SK-N-SH (cell line): ENCODE data around the gene NKX3-2. TPM values are rescaled to one million over a fixed set of nuclear protein-coding genes. Genes with fewer than 3 reads are reported as not detected.
A peak's percentile ranks its signal among the peaks of the same experiment; 100 is the strongest.

ENCODE experiments used
- CTCF ChIA-PET: fragments of 300-600, 350-600 bp; formaldehyde crosslinking; extraction: SDS; loops from one replicate; lab custom pipeline; 2021; lab: Yijun Ruan, JAX
- POLR2A ChIA-PET: fragments of 350-600 bp; sonication (Branson Sonifier 250); formaldehyde crosslinking; extraction: SDS; loops from one replicate; lab custom pipeline; 2020; ENCODE audit warnings: antibody characterized with exemption, inconsistent platforms; lab: Yijun Ruan, JAX
- DNase-seq: peaks from one replicate; pipeline ENCODE4 v3.0.0; 2012
- H2AFZ ChIP-seq: fragments of 200-600 bp; sonication (generic); 2 replicates; pipeline ENCODE4 v1.8.1; 2016; ENCODE audit warnings: antibody characterized with exemption, mild to moderate bottlenecking, low read depth
- H3F3A ChIP-seq: fragments of 200-600 bp; sonication (generic); replicated peaks from 2 replicates; pipeline ENCODE3; 2016; ENCODE audit warnings: antibody characterized with exemption, mild to moderate bottlenecking; ENCODE audit not compliant: insufficient read depth
- H3K27ac ChIP-seq, 2 experiments: fragments of 200-500 bp in 1 of 2; fragments of 200-600 bp in 1 of 2; sonication (Bioruptor generic) in 1 of 2; sonication (generic), shearing (Covaris generic) in 1 of 2; 2 replicates each; pipeline versions ENCODE4 v1.5.1 to v1.6.1; 2014 to 2016; ENCODE audit warnings: low read depth in 2 of 2, inconsistent platforms in 1 of 2, low read length in 1 of 2, mild to moderate bottlenecking in 1 of 2, mixed read lengths in 1 of 2
- H3K27me3 ChIP-seq: fragments of 200-600 bp; sonication (generic), shearing (Covaris generic); 2 replicates; pipeline ENCODE4 v1.6.1; 2016; ENCODE audit warnings: mixed run types; ENCODE audit not compliant: insufficient read depth
- H3K36me3 ChIP-seq, 2 experiments: fragments of 200-500 bp in 1 of 2; fragments of 200-600 bp in 1 of 2; sonication (Bioruptor generic) in 1 of 2; sonication (generic) in 1 of 2; replicated peaks in 1 of 2; 2 replicates each; pipeline versions ENCODE3 to v1.5.1; 2014 to 2016; ENCODE audit warnings: low read length in 1 of 2, mild to moderate bottlenecking in 1 of 2; ENCODE audit not compliant: insufficient read depth in 2 of 2, control insufficient read depth in 1 of 2
- H3K4me1 ChIP-seq, 2 experiments: fragments of 200-500 bp in 1 of 2; fragments of 200-600 bp in 1 of 2; sonication (Bioruptor generic) in 1 of 2; sonication (generic), shearing (Covaris generic) in 1 of 2; 2 replicates each; pipeline versions ENCODE4 v1.5.1 to v1.6.1; 2014 to 2016; ENCODE audit warnings: low read depth in 1 of 2, low read length in 1 of 2, mixed run types in 1 of 2; ENCODE audit not compliant: insufficient read depth in 2 of 2, control insufficient read depth in 1 of 2
- H3K4me2 ChIP-seq: fragments of 200-600 bp; sonication (generic), shearing (Covaris generic); 2 replicates; pipeline ENCODE4 v1.6.1; 2017; ENCODE audit warnings: mixed run types
- H3K4me3 ChIP-seq, 2 experiments: fragments of 200-500 bp in 1 of 2; fragments of 200-600 bp in 1 of 2; sonication (Bioruptor generic) in 1 of 2; sonication (generic), shearing (Covaris generic) in 1 of 2; 2 replicates each; pipeline versions ENCODE4 v1.5.1 to v1.8.1; 2014 to 2016; ENCODE audit warnings: low read depth in 2 of 2, inconsistent platforms in 1 of 2, low read length in 1 of 2, mild to moderate bottlenecking in 1 of 2, mixed read lengths in 1 of 2, moderate library complexity in 1 of 2
- H3K79me2 ChIP-seq: fragments of 200-600 bp; sonication (generic); 2 replicates; pipeline ENCODE4 v1.8.1; 2017; ENCODE audit warnings: mild to moderate bottlenecking; ENCODE audit not compliant: insufficient read depth
- H3K9ac ChIP-seq: fragments of 200-600 bp; sonication (generic); 2 replicates; pipeline ENCODE4 v1.6.1; 2017; ENCODE audit warnings: mixed run types
- H3K9me2 ChIP-seq: fragments of 200-600 bp; sonication (generic); 2 replicates; pipeline ENCODE4 v1.6.1; 2017; ENCODE audit warnings: mixed run types
- H3K9me3 ChIP-seq: fragments of 200-600 bp; sonication (generic); 2 replicates; pipeline ENCODE4 v1.6.1; 2017; ENCODE audit warnings: mixed run types, mild to moderate bottlenecking, moderate library complexity
- H4K20me1 ChIP-seq: fragments of 200-600 bp; sonication (generic); 2 replicates; pipeline ENCODE4 v1.6.1; 2017; ENCODE audit warnings: mild to moderate bottlenecking, mixed run types; ENCODE audit not compliant: insufficient read depth
- EP300 ChIP-seq, 2 experiments: IDR thresholded peaks; 2 replicates each; pipeline versions ENCODE4 v1.4.0 to v1.6.1; 2012; ENCODE audit warnings: borderline replicate concordance in 1 of 2, low read depth in 1 of 2, low read length in 1 of 2
- EZH2phosphoT487 ChIP-seq: fragments of 200-600 bp; sonication (generic); IDR thresholded peaks from 2 replicates; pipeline ENCODE4 v1.6.1; 2017; ENCODE audit warnings: low read depth, mixed run types, mild to moderate bottlenecking, antibody characterized with exemption, moderate library complexity, borderline replicate concordance
- FOXM1 ChIP-seq: IDR thresholded peaks from 2 replicates; pipeline ENCODE4 v1.4.0; 2012; ENCODE audit warnings: low read depth, mild to moderate bottlenecking
- GATA2 ChIP-seq: sonication (generic); formaldehyde crosslinking; IDR thresholded peaks from 2 replicates; pipeline ENCODE4 v1.5.0; 2020; ENCODE audit warnings: mild to moderate bottlenecking, missing genetic modification reagents
- MXI1 ChIP-seq: IDR thresholded peaks from 2 replicates; pipeline ENCODE4 v1.6.1; 2012; ENCODE audit warnings: mild to moderate bottlenecking, low read depth, low read length, improper control_type of control experiment
- NRF1 ChIP-seq: IDR thresholded peaks from 2 replicates; pipeline ENCODE4 v1.6.1; 2012; ENCODE audit warnings: low read depth, mild to moderate bottlenecking, low read length
- RFX5 ChIP-seq: IDR thresholded peaks from 2 replicates; pipeline ENCODE4 v1.6.1; 2012; ENCODE audit warnings: mild to moderate bottlenecking, improper control_type of control experiment, low read length
- RXRA ChIP-seq: IDR thresholded peaks from 2 replicates; pipeline ENCODE4 v1.4.0; 2012; ENCODE audit warnings: low read depth, mild to moderate bottlenecking, borderline replicate concordance
- SMC3 ChIP-seq: IDR thresholded peaks from 2 replicates; pipeline ENCODE4 v1.6.1; 2012; ENCODE audit warnings: low read depth, low read length, improper control_type of control experiment
- TAF1 ChIP-seq: IDR thresholded peaks from 2 replicates; pipeline ENCODE4 v1.6.1; 2012; ENCODE audit warnings: low read depth, mild to moderate bottlenecking, low read length, moderate library complexity, borderline replicate concordance
- TEAD4 ChIP-seq: IDR thresholded peaks from 2 replicates; pipeline ENCODE4 v1.4.0; 2012; ENCODE audit warnings: mild to moderate bottlenecking, borderline replicate concordance; ENCODE audit not compliant: insufficient read depth
- YY1 ChIP-seq: IDR thresholded peaks from 2 replicates; pipeline ENCODE4 v1.4.0; 2012; ENCODE audit warnings: low read depth, mild to moderate bottlenecking
- WGBS: methylation state at CpG from one replicate; pipeline ENCODE4 v1.1.6; 2017; ENCODE audit warnings: low lambda C conversion rate; 5-methylcytosine and 5-hydroxymethylcytosine counted together
- polyA plus RNA-seq, 3 experiments: library from polyadenylated mRNA; depleted of rRNA; stranded (reverse); fragments of >200 nt; gene quantifications; 2 replicates each; pipeline ENCODE4 v1.2.3, GENCODE V29; 2012
- TF ChIP-seq, protein P1 (sequence below): IDR thresholded peaks from 2 replicates; pipeline ENCODE4; 2012

NKX3-2 gene
- polyA plus RNA-seq, 1 of the 3 experiments (the other 2 are of a cell fraction) = 0.15 TPM

- no peaks in the 10 kb centered on the region for H3K27me3 ChIP-seq
- H3K4me1 ChIP-seq = no peaks in the 10 kb centered on the region; a peak in 1 of 4 replicates
- H3K9ac ChIP-seq = no peak overlapping the region
- no peaks in the 10 kb centered on the region for H3K9me2 ChIP-seq
- H3K9me3 ChIP-seq = no peaks in the 10 kb centered on the region
- H3K27ac ChIP-seq = peak overlapping the region in 1 of 2 experiments; percentile 40; a peak in 2 of 4 replicates
- no peaks in the 10 kb centered on the region for H4K20me1 ChIP-seq
- no peak overlapping the region for H2AFZ ChIP-seq
- no peak overlapping the region for H3K4me3 ChIP-seq
- no peak for DNase-seq
- H3F3A ChIP-seq = peaks cover 3% of the 10 kb centered on the region
- WGBS = 80% methylated on average over 5 of the region's 5 CpGs
- H3K36me3 ChIP-seq = peaks cover 86 to 88% of the 10 kb centered on the region in 2 experiments
- ChIA-PET CTCF (interaction anchor here (0.7 kb wide), 1 partner anchor 10 kb away, joined by 3 read pairs; no protein-coding TSS in a partner anchor), POLR2A (no interaction called here)
- H3K79me2 ChIP-seq = no peaks in the 10 kb centered on the region
- H3K4me2 ChIP-seq = no peak overlapping the region
- no peak for TF ChIP-seq FOXM1
- no peak for TF ChIP-seq TEAD4
These were observed 40.2 kb upstream of the NKX3-2 start for GRCh38 chr4:13584481-13584880.

GRCh38 chr4:13580036-13580435, 35.7 kb upstream of the NKX3-2 start:
- WGBS = 94% methylated on average over 2 of the region's 2 CpGs
- no peak overlapping the region for H2AFZ ChIP-seq
- no peak overlapping the region for H3K9ac ChIP-seq
- no peaks in the 10 kb centered on the region for H4K20me1 ChIP-seq
- H3K9me3 ChIP-seq = no peaks in the 10 kb centered on the region
- ChIA-PET POLR2A (no interaction called here), CTCF (no interaction called here)
- no peaks in the 10 kb centered on the region for H3K4me1 ChIP-seq
- TF ChIP-seq MXI1 (no peak), SMC3 (no peak), TAF1 (no peak), NRF1 (no peak), YY1 (no peak), RFX5 (no peak), RXRA (no peak), EP300 (IDR thresholded peaks at IDR 0.05; ENCODE audit: borderline replicate concordance in 1 of 2, low read depth in 1 of 2, low read length in 1 of 2) (no peak), GATA2 (CRISPR knock-in tag) (no peak), EZH2phosphoT487 (no peak)
- TF ChIP-seq, protein P1, sequence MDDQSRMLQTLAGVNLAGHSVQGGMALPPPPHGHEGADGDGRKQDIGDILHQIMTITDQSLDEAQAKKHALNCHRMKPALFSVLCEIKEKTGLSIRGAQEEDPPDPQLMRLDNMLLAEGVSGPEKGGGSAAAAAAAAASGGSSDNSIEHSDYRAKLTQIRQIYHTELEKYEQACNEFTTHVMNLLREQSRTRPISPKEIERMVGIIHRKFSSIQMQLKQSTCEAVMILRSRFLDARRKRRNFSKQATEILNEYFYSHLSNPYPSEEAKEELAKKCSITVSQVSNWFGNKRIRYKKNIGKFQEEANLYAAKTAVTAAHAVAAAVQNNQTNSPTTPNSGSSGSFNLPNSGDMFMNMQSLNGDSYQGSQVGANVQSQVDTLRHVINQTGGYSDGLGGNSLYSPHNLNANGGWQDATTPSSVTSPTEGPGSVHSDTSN = no peak
- H3K4me3 ChIP-seq = no peak overlapping the region
- H3K27me3 ChIP-seq = no peaks in the 10 kb centered on the region
- no peaks in the 10 kb centered on the region for H3K9me2 ChIP-seq
- H3K79me2 ChIP-seq = no peaks in the 10 kb centered on the region
- peaks cover 77 to 80% of the 10 kb centered on the region in 2 experiments for H3K36me3 ChIP-seq
- no peaks in the 10 kb centered on the region for H3F3A ChIP-seq
- H3K27ac ChIP-seq = no peak overlapping the region
- no peak for DNase-seq
- no peak overlapping the region for H3K4me2 ChIP-seq
